GM18517 (cell line): Measurements from ENCODE around the gene TEX54.
A peak's percentile ranks its signal among the peaks of the same experiment; 100 is the strongest.

ENCODE experiments used
- ATAC-seq: cut with Tn5 transposase; IDR thresholded peaks from one replicate; pipeline ENCODE4 v1.9.1; 2021; ENCODE audit warnings: mild to moderate bottlenecking, moderate library complexity; ENCODE audit not compliant: unreplicated experiment

Gene TEX54

DNA sequence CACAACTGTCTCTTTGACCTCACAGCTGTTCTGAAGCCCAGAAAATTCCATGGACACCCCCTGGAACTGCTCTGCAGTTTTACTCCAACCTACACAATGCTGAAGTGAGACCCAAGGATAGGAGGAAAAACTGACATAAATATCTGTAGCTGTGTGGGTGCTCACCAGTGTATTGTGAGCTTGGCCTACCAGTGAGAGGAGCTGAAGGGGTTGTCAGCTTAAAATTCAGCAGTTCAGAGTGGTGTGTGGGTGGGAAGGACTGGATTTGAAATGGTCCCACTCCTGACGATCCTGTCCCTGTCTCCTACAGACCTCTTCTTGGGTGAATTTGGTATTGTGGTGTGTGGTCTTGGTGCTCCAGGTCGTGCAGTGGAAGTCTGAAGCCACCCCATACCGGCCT, 43.1 kb downstream of the TEX54 start:
- ATAC-seq: no peak

DNA sequence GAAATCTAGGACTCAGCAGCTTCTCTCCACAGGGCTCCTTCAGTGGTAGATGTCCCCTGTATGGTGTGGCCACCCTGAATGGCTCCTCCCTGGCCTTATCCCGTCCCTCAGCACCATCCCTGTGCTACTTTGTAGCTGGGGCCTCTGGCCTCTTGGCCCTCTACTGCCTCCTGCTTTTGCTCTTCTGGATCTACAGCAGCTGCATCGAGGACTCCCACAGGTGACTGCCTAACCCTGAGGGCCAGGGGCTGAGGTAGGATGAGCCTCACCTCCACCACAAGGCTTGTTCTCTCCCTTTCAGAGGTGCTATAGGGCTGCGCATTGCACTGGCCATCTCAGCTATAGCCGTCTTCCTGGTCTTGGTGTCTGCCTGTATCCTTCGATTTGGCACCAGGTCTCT, 43.6 kb downstream of the TEX54 start:
- no peak for ATAC-seq

DNA sequence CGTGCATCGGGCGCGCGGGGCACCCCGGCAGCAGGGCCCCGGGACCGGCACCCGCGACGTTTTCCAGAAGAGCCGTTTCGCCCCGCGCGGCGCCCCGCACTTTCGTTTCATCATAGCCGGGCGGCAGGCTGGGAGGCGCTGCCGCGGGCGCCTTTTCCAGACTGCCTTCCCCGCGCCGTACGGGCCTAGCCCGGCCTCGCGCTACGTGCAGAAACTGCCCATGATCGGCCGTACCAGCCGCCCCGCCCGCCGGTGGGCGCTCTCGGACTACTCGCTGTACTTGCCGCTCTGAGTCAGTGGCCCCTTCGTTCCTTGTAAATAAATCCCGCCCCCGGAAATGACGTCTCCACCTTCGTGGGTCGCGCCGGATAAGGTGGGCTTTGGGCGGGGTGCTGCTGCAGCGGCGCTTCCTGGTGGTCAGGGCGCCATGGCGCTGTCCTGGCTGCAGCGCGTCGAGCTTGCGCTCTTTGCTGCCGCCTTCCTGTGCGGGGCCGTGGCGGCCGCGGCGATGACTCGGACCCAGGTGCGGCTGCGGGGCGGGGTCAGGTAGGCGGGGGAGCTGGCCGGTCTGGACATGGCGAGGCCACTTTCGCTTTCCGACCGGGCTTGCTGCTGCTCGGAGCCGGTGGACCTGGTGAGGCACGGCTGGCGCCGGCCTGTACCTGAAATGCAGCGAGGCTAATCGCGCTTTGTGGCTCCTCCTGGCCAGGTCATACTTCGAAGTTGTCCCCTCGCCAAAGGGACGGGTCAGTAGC, 45.5 kb downstream of the TEX54 start, which contains the start of gene TMEM179B:
Gene TMEM179B (plus strand): TSS at position 398 of the 755 bp plus-strand sequence. CDS start 30 bp downstream, at position 428.
- peak; percentile 60 for ATAC-seq

DNA sequence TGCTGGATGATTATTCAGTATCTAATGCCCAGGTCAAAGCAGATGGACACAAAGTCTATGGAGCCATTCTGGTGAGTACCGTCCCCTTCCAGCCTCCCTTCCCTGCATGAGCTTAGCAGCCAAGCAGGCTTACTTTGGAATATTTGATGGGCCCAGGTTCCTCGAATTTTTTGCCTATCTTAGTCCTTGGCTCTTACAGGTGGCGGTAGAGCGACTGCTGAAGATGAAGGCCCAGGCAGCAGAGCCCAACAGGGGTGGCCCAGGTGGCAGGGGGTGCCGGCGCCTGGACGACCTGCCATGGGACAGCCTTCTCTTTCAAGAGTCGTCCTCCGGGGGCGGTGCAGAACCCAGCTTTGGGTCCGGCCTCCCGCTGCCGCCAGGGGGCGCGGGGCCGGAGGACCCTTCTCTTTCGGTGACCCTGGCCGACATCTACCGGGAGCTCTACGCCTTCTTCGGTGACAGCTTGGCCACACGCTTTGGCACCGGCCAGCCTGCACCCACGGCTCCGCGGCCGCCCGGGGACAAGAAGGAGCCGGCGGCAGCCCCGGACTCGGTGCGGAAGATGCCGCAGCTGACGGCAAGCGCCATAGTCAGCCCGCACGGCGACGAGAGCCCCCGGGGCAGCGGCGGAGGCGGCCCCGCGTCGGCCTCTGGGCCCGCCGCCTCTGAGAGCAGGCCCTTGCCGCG, 46.2 kb downstream of the TEX54 start:
- peak; percentile 38 for ATAC-seq

DNA sequence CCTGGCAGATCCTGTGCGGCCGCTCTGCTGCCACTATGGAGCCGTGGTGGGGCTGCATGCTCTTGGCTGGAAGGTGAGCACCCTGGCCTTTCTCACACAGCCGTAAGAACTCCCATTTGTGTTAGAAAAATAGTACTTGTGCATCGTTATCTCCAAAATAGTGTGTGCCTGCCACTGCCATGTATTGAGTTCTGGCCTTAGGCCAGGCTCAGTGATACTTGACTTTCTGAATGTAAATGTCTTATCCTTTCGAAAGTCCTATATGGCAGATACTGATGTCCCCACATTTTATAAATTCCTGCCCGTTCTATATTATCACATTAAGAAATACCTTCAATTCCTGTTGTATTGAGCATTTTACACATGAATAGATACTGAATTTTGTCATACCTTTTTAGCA, 49.9 kb downstream of the TEX54 start:
- no peak for ATAC-seq
